Heart right ventricle (tissue), 16 donors: ENCODE data around the gene DTNBP1. TPM values are rescaled to one million over a fixed set of nuclear protein-coding genes. Genes with fewer than 3 reads are reported as not detected.

ENCODE experiments used
- ATAC-seq, 8 donors: fragments of 200-7000 bp; cut with Tn5 transposase; one replicate each; pipeline ENCODE4 v1.9.1; 2020; ENCODE audit warnings: mild to moderate bottlenecking in 8 of 8, moderate library complexity in 8 of 8, moderate number of reproducible peaks in 1 of 8
- DNase-seq, 2 donors: peaks; one replicate each; pipeline ENCODE4 v3.0.0-alpha.2; 2020
- H3K27ac ChIP-seq, 10 donors: fragments of 200-600 bp; sonication (generic) in 2 of 10; one replicate each; pipeline versions ENCODE4 v1.5.0 to v1.8.0; 2020 to 2022; ENCODE audit warnings: mild to moderate bottlenecking in 3 of 10
- H3K27me3 ChIP-seq, 7 donors: fragments of 200-600 bp; one replicate each; pipeline ENCODE4 v1.8.0; 2021 to 2022; ENCODE audit warnings: mild to moderate bottlenecking in 2 of 7
- H3K36me3 ChIP-seq, 9 donors: fragments of 200-600 bp; sonication (generic) in 1 of 9; one replicate each; pipeline versions ENCODE4 v1.5.0 to v1.8.0; 2020 to 2022; ENCODE audit warnings: mild to moderate bottlenecking in 2 of 9
- H3K4me1 ChIP-seq, 9 donors: fragments of 200-600 bp; sonication (generic) in 1 of 9; one replicate each; pipeline versions ENCODE4 v1.5.0 to v1.8.0; 2020 to 2022; ENCODE audit warnings: mild to moderate bottlenecking in 4 of 9
- H3K4me3 ChIP-seq, 10 donors: fragments of 200-600 bp; sonication (generic) in 2 of 10; one replicate each; pipeline versions ENCODE4 v1.5.0 to v1.8.0; 2020 to 2022; ENCODE audit warnings: mild to moderate bottlenecking in 7 of 10, moderate library complexity in 2 of 10
- H3K9me3 ChIP-seq, 11 donors: fragments of 200-600 bp in 10 of 11; sonication (generic) in 2 of 11; one replicate each; pipeline versions ENCODE4 v1.5.0 to v1.8.0; 2013 to 2022; ENCODE audit warnings: mild to moderate bottlenecking in 2 of 11, control low read depth in 1 of 11, moderate library complexity in 1 of 11
- CTCF ChIP-seq, 9 donors: fragments of 200-600 bp; sonication (generic) in 2 of 9; IDR thresholded peaks; one replicate each; pipeline versions ENCODE4 v1.5.0 to v1.8.0; 2021 to 2022; ENCODE audit warnings: antibody characterized with exemption in 9 of 9, mild to moderate bottlenecking in 5 of 9, moderate library complexity in 1 of 9
- WGBS, 2 donors: extraction: QIAGEN DNeasy Blood & Tissue Kit; methylation state at CpG; one replicate each; pipeline ENCODE4 v1.1.7; 2013; ENCODE audit warnings: inconsistent platforms in 1 of 2; 5-methylcytosine and 5-hydroxymethylcytosine counted together
- intact Hi-C, 10 donors: fragments of 100-400 bp; cut with DNase I; formaldehyde crosslinking; loops; one replicate each; pipeline versions ENCODE4 v1.11.1 to v1.14.2; 2022
- polyA plus RNA-seq, 2 donors: library from polyadenylated mRNA; stranded (reverse); fragments of 200-250 nt; gene quantifications; one replicate each; pipeline ENCODE4 v1.2.3, GENCODE V29; 2013
- total RNA-seq, 10 donors: library from RNA; stranded (reverse); fragmentation: NEBNext Ultra II Directional in 3 of 10; extraction: Animal tissue kit (Norgen Biotek cat#: 25700) in 3 of 10; gene quantifications; one replicate each; pipeline versions ENCODE4 v1.2.1 to v1.2.4, GENCODE V29; 2021 to 2023
- donor health status: Arrhythmogenic right ventricular cardiomyopathy.
- donor health status: ischemic (EF 13 %, LVEDD 7.1; RV severe dilation, severe dysfunction).
- donor health status: healthy with polysubstance abuse.
- donor health status: DM: no; HTN: yes; CAD: no.
- donor health status: DM: no; HTN: no; CAD: no.
- donor health status: ischemic (EF 25% LVEDD 6.9; RV normal size, moderate dysfunction).
- donor health status: ischemic (EF 25% LVEDD 5.7; RV mildly dilated, moderate dysfunction).
- donor health status: healthy.
- donor health status: DM: yes; HTN: yes; CAD: no.
- donor health status: Ischemic cardiomyopathy.
- donor health status: ischemic (EF 35%, LVEDD 5.7; RV mildly dilated, moderate dysfunction).
- donor health status: nonischemic (EF 11% LVEDD 7.7; RV severe dilation, severe dysfunction).
- donor health status: DM: yes; HTN: yes; CAD: no.
- donor health status: PGD.
- donor health status: ischemic (EF 29% LVEDD 5.4; RV normal size, mild dysfunction).
- donor health status: nonischemic (EF 23%, LVEDD 6.1; RV moderate dilation, normal function).

Gene DTNBP1
- total and polyA plus RNA-seq, 12 donors: 5.0 to 27.5 (median 18.4) TPM

- Histone ChIP-seq H3K27me3 (no peaks in the 10 kb centered on the region), H3K27ac (peak overlapping the region; percentile 24 to 80 (median 72)), H3K9me3 (no peaks in the 10 kb centered on the region), H3K4me1 (peaks cover 17 to 84% (median 61%) of the 10 kb centered on the region in 9 donors), H3K36me3 (peaks cover 0 to 38% (median 4%) of the 10 kb centered on the region in 9 donors), H3K4me3 (no peak overlapping the region)
- DNase-seq (no peak), ATAC-seq (no peak)
- 75 to 76% methylated on average over 2 of the region's 2 CpGs for WGBS, 2 donors
- intact Hi-C loops: loop anchor here in 2 of 10 donors (10.0 kb wide), 2 partner anchors 219 to 769 kb away; no protein-coding TSS in a partner anchor
- TF ChIP-seq CTCF (IDR thresholded peaks at IDR 0.05): no peak
Measured at GRCh38 chr6:15474196-15474595, 188.6 kb downstream of the DTNBP1 start.

- H3K27me3 ChIP-seq: no peaks in the 10 kb centered on the region
- peak overlapping the region; percentile 24 to 80 (median 72) for H3K27ac ChIP-seq
- intact Hi-C loops: loop anchor here in 2 of 10 donors (10.0 kb wide), 2 partner anchors 219 to 769 kb away; no protein-coding TSS in a partner anchor
- no peak for TF ChIP-seq CTCF (IDR thresholded peaks at IDR 0.05)
- no peak overlapping the region for H3K4me3 ChIP-seq
- H3K36me3 ChIP-seq: peaks cover 0 to 41% (median 4%) of the 10 kb centered on the region in 9 donors
- ATAC-seq (peak; percentile 65 to 92 (median 78)), DNase-seq (peak in 1 of 2 donors; percentile 60)
- 12 to 16% methylated on average over 6 of the region's 6 CpGs for WGBS, 2 donors
- peaks cover 17 to 80% (median 57%) of the 10 kb centered on the region in 9 donors for H3K4me1 ChIP-seq
- no peaks in the 10 kb centered on the region for H3K9me3 ChIP-seq
Measured at GRCh38 chr6:15473741-15474161, 189.1 kb downstream of the DTNBP1 start.

GRCh38 chr6:15473174-15473573 lies 189.7 kb downstream of the DTNBP1 start:
- Histone ChIP-seq H3K36me3 (peaks cover 0 to 45% (median 4%) of the 10 kb centered on the region in 9 donors), H3K4me3 (no peak overlapping the region), H3K27me3 (no peaks in the 10 kb centered on the region), H3K27ac (peak overlapping the region; percentile 24 to 80 (median 72)), H3K4me1 (peaks cover 17 to 77% (median 57%) of the 10 kb centered on the region in 9 donors), H3K9me3 (no peaks in the 10 kb centered on the region)
- 75 to 84% methylated on average over 7 of the region's 7 CpGs for WGBS, 2 donors
- no peak for TF ChIP-seq CTCF (IDR thresholded peaks at IDR 0.05)
- intact Hi-C loops: loop anchor here in 2 of 10 donors (10.0 kb wide), 2 partner anchors 218 to 768 kb away; no protein-coding TSS in a partner anchor
- ATAC-seq (no peak), DNase-seq (no peak)
